H1 (cell line): ENCODE measurements around the gene CRTAP. TPM values are rescaled to one million over a fixed set of nuclear protein-coding genes. Genes with fewer than 3 reads are reported as not detected.

Source experiments
- CTCF ChIA-PET: fragments of 300-600 bp; sonication (Branson Sonifier 250); formaldehyde crosslinking; loops from one replicate; lab custom pipeline; 2021; ENCODE audit not compliant: partially characterized antibody; lab: Charles Lee
- POLR2A ChIA-PET: fragments of 300-600 bp; sonication (Branson Sonifier 250); formaldehyde crosslinking; loops from one replicate; lab custom pipeline; 2021; ENCODE audit warnings: inconsistent platforms; ENCODE audit not compliant: partially characterized antibody; lab: Charles Lee
- DNase-seq, 2 experiments: peaks; one replicate each; pipeline versions ENCODE4 v3.0.0 to v3.0.0-alpha.2; 2010 to 2022; ENCODE audit warnings: low spot score in 2 of 2, low read depth in 1 of 2, mixed read lengths in 1 of 2
- FAIRE-seq: peaks from 2 replicates; lab custom pipeline; 2011; peaks lifted over from hg19 to GRCh38; lab: Jason Lieb, UNC
- H2AFZ ChIP-seq: 2 replicates; pipeline ENCODE4 v1.8.1; 2012; ENCODE audit warnings: low read length, inconsistent platforms
- H2AK5ac ChIP-seq: 2 replicates; pipeline ENCODE4 v1.6.1; 2013; ENCODE audit warnings: low read depth, low read length
- H2BK120ac ChIP-seq: replicated peaks from 2 replicates; pipeline ENCODE3; 2013; ENCODE audit warnings: low read depth, low read length, inconsistent platforms
- H2BK12ac ChIP-seq: 2 replicates; pipeline ENCODE4 v1.6.1; 2013; ENCODE audit warnings: low read depth, low read length
- H2BK15ac ChIP-seq: 2 replicates; pipeline ENCODE4 v1.6.1; 2013; ENCODE audit warnings: low read length
- H2BK20ac ChIP-seq: 2 replicates; pipeline ENCODE4 v1.6.1; 2013; ENCODE audit warnings: low read length
- H2BK5ac ChIP-seq: 2 replicates; pipeline ENCODE4 v1.6.1; 2013; ENCODE audit warnings: low read depth, low read length
- H3K14ac ChIP-seq: 2 replicates; pipeline ENCODE4 v1.6.1; 2013; ENCODE audit warnings: inconsistent platforms; ENCODE audit not compliant: insufficient read length
- H3K18ac ChIP-seq: 2 replicates; pipeline ENCODE4 v1.6.1; 2013; ENCODE audit warnings: low read length; ENCODE audit errors: extremely low read depth
- H3K23ac ChIP-seq: 2 replicates; pipeline ENCODE4 v1.6.1; 2013; ENCODE audit warnings: inconsistent platforms; ENCODE audit not compliant: insufficient read length
- H3K23me2 ChIP-seq: 2 replicates; pipeline ENCODE4 v1.6.1; 2013; ENCODE audit warnings: low read depth, low read length
- H3K27ac ChIP-seq: 2 replicates; pipeline ENCODE4 v1.6.1; 2011; ENCODE audit warnings: low read depth, low read length, inconsistent platforms
- H3K27me3 ChIP-seq, 4 experiments: replicated peaks in 1 of 4; 1 replicate in 1 of 4; 2 replicates in 3 of 4; pipeline versions ENCODE4 v1.6.1 to v1.8.1; 2011 to 2013; ENCODE audit warnings: low read length in 3 of 4, mild to moderate bottlenecking in 3 of 4, inconsistent platforms in 2 of 4, mixed read lengths in 2 of 4, moderate library complexity in 1 of 4; ENCODE audit not compliant: control insufficient read depth in 3 of 4, insufficient read depth in 3 of 4; ENCODE audit errors: extremely low read depth in 1 of 4
- H3K36me3 ChIP-seq, 4 experiments: 2 replicates each; pipeline versions ENCODE4 v1.6.1 to v1.8.1; 2011 to 2013; ENCODE audit warnings: mild to moderate bottlenecking in 4 of 4, low read length in 3 of 4, moderate library complexity in 2 of 4, control low read depth in 1 of 4, inconsistent platforms in 1 of 4; ENCODE audit not compliant: insufficient read depth in 4 of 4, control insufficient read depth in 2 of 4
- H3K4ac ChIP-seq: replicated peaks from 2 replicates; pipeline ENCODE3; 2013; ENCODE audit warnings: low read length, low read depth, mixed read lengths, inconsistent platforms; ENCODE audit not compliant: insufficient read length
- H3K4me1 ChIP-seq, 4 experiments: replicated peaks in 1 of 4; 1 replicate in 1 of 4; 2 replicates in 3 of 4; pipeline versions ENCODE4 v1.6.1 to v1.8.1; 2011 to 2013; ENCODE audit warnings: low read length in 3 of 4, inconsistent platforms in 2 of 4, mixed read lengths in 1 of 4; ENCODE audit not compliant: insufficient read depth in 4 of 4, control insufficient read depth in 3 of 4
- H3K4me2 ChIP-seq, 2 experiments: 2 replicates each; pipeline versions ENCODE4 v1.6.1 to v1.8.1; 2011 to 2013; ENCODE audit warnings: low read depth in 2 of 2, low read length in 2 of 2, control low read depth in 1 of 2, inconsistent platforms in 1 of 2, mild to moderate bottlenecking in 1 of 2; ENCODE audit not compliant: insufficient read depth in 1 of 2
- H3K4me3 ChIP-seq, 4 experiments: fragments of 200-600, 300-600 bp in 1 of 4; sonication (generic), shearing (Covaris generic), sonication (Bioruptor Twin) in 1 of 4; 2 replicates each; pipeline versions ENCODE4 v1.5.1 to v1.8.1; 2011 to 2016; ENCODE audit warnings: low read length in 4 of 4, low read depth in 3 of 4, control low read depth in 2 of 4, inconsistent platforms in 2 of 4, mild to moderate bottlenecking in 2 of 4, mixed read lengths in 1 of 4, moderate library complexity in 1 of 4; ENCODE audit not compliant: insufficient read depth in 2 of 4; ENCODE audit errors: extremely low read depth in 1 of 4
- H3K56ac ChIP-seq: replicated peaks from 2 replicates; pipeline ENCODE3; 2013; ENCODE audit warnings: low read depth, mild to moderate bottlenecking, mixed read lengths, low read length, inconsistent platforms; ENCODE audit not compliant: insufficient read length
- H3K79me1 ChIP-seq: 2 replicates; pipeline ENCODE4 v1.6.1; 2013; ENCODE audit warnings: low read depth, low read length, control low read depth
- H3K79me2 ChIP-seq, 2 experiments: 2 replicates each; pipeline versions ENCODE4 v1.6.1 to v1.8.1; 2012 to 2013; ENCODE audit warnings: low read length in 2 of 2, mild to moderate bottlenecking in 2 of 2, inconsistent platforms in 1 of 2; ENCODE audit not compliant: insufficient read depth in 2 of 2, control insufficient read depth in 1 of 2
- H3K9ac ChIP-seq, 4 experiments: replicated peaks in 1 of 4; 1 replicate in 1 of 4; 2 replicates in 3 of 4; pipeline versions ENCODE4 v1.6.1 to v1.8.1; 2011 to 2013; ENCODE audit warnings: low read depth in 3 of 4, low read length in 3 of 4, control low read depth in 2 of 4, mild to moderate bottlenecking in 2 of 4, moderate library complexity in 2 of 4, inconsistent platforms in 1 of 4; ENCODE audit errors: extremely low read depth in 1 of 4
- H3K9me3 ChIP-seq, 2 experiments: 2 replicates each; pipeline versions ENCODE4 v1.6.1 to v1.8.1; 2012 to 2013; ENCODE audit warnings: mild to moderate bottlenecking in 2 of 2, moderate library complexity in 2 of 2, control low read depth in 1 of 2, inconsistent platforms in 1 of 2, low read depth in 1 of 2, low read length in 1 of 2, mixed read lengths in 1 of 2; ENCODE audit not compliant: insufficient read depth in 2 of 2
- H4K20me1 ChIP-seq, 2 experiments: replicated peaks in 1 of 2; 2 replicates each; pipeline versions ENCODE3 to v1.8.1; 2011 to 2013; ENCODE audit warnings: inconsistent platforms in 2 of 2, low read length in 2 of 2, mild to moderate bottlenecking in 1 of 2; ENCODE audit not compliant: insufficient read depth in 2 of 2, control insufficient read depth in 1 of 2
- H4K5ac ChIP-seq: 2 replicates; pipeline ENCODE4 v1.6.1; 2013; ENCODE audit warnings: low read length, low read depth, mixed read lengths, inconsistent platforms; ENCODE audit not compliant: insufficient read length
- H4K8ac ChIP-seq: 2 replicates; pipeline ENCODE4 v1.8.0; 2013; ENCODE audit warnings: mild to moderate bottlenecking, moderate library complexity, low read length, inconsistent platforms; ENCODE audit not compliant: insufficient read depth; ENCODE audit errors: extremely low read depth
- H4K91ac ChIP-seq: replicated peaks from 2 replicates; pipeline ENCODE3; 2013; ENCODE audit warnings: low read length, mixed read lengths, inconsistent platforms; ENCODE audit not compliant: insufficient read length
- BRCA1 ChIP-seq: IDR thresholded peaks from 2 replicates; pipeline ENCODE4 v1.6.1; 2012; ENCODE audit warnings: low read depth, low read length, improper control_type of control experiment
- CBX8 ChIP-seq: fragments of 300-800, 300-1000 bp; sonication (generic); IDR thresholded peaks from 2 replicates; pipeline ENCODE4 v1.7.1; 2016; ENCODE audit warnings: low read depth, low read length, borderline replicate concordance
- CHD2 ChIP-seq: IDR thresholded peaks from 2 replicates; pipeline ENCODE4 v1.6.1; 2012; ENCODE audit warnings: low read length, improper control_type of control experiment
- CREB1 ChIP-seq: IDR thresholded peaks from 2 replicates; pipeline ENCODE4 v1.6.1; 2012; ENCODE audit warnings: inconsistent platforms
- GABPA ChIP-seq: IDR thresholded peaks from 2 replicates; pipeline ENCODE4 v1.6.1; 2011; ENCODE audit warnings: mild to moderate bottlenecking, low read length, moderate library complexity, borderline replicate concordance; ENCODE audit not compliant: insufficient read depth
- HDAC2 ChIP-seq, 2 experiments: fragments of 300-600 bp in 1 of 2; sonication (generic) in 1 of 2; IDR thresholded peaks; 2 replicates each; pipeline ENCODE4 v1.6.1; 2011 to 2012; ENCODE audit warnings: low read depth in 2 of 2, low read length in 2 of 2, mild to moderate bottlenecking in 2 of 2, moderate library complexity in 2 of 2, borderline replicate concordance in 1 of 2, inconsistent platforms in 1 of 2
- JUN ChIP-seq: IDR thresholded peaks from 2 replicates; pipeline ENCODE4 v1.6.1; 2011; ENCODE audit warnings: low read depth, mild to moderate bottlenecking, improper control_type of control experiment, low read length
- PHF8 ChIP-seq: fragments of 200-600 bp; sonication (generic); conservative IDR thresholded peaks from 2 replicates; pipeline ENCODE4 v1.7.1; 2012; ENCODE audit warnings: low read depth, mild to moderate bottlenecking, inconsistent platforms, low read length, moderate library complexity
- POU5F1 ChIP-seq: IDR thresholded peaks from 2 replicates; pipeline ENCODE4 v1.6.1; 2011; ENCODE audit warnings: low read depth, mild to moderate bottlenecking, low read length, moderate library complexity
- SIRT6 ChIP-seq: IDR thresholded peaks from one replicate; pipeline ENCODE4 v1.7.1; 2012; ENCODE audit warnings: low read length, inconsistent platforms
- SP2 ChIP-seq: IDR thresholded peaks from 2 replicates; pipeline ENCODE4 v1.6.1; 2012; ENCODE audit warnings: mild to moderate bottlenecking, low read length, inconsistent platforms
- SUZ12 ChIP-seq: fragments of 200-600 bp; sonication (generic); IDR thresholded peaks from 2 replicates; pipeline ENCODE4 v1.6.1; 2012; ENCODE audit warnings: mild to moderate bottlenecking, inconsistent platforms, low read length, moderate library complexity, mixed read lengths
- TCF12 ChIP-seq: IDR thresholded peaks from 2 replicates; pipeline ENCODE4 v1.6.1; 2011; ENCODE audit warnings: low read depth, mild to moderate bottlenecking, low read length
- YY1 ChIP-seq: IDR thresholded peaks from 2 replicates; pipeline ENCODE4 v1.6.1; 2011; ENCODE audit warnings: low read depth, mild to moderate bottlenecking, low read length
- WGBS, 2 experiments: shearing (Covaris generic) in 1 of 2; methylation state at CpG; one replicate each; pipeline versions ENCODE4 v1.1.6 to v1.1.7; 2013 to 2015; ENCODE audit warnings: low lambda C conversion rate in 2 of 2, mixed read lengths in 2 of 2, inconsistent platforms in 1 of 2, low coverage in 1 of 2, missing lambda C conversion rate in 1 of 2; ENCODE audit not compliant: insufficient replicate concordance in 2 of 2, insufficient coverage in 1 of 2, insufficient read length in 1 of 2; ENCODE audit errors: extremely low coverage in 1 of 2, missing lambda C conversion rate in 1 of 2; 5-methylcytosine and 5-hydroxymethylcytosine counted together
- polyA plus RNA-seq, 7 experiments: library from polyadenylated mRNA; depleted of rRNA in 3 of 7; stranded (reverse) in 5 of 7; unstranded in 2 of 7; fragments of >200 nt in 5 of 7; fragments of 200-250 nt in 2 of 7; gene quantifications; 1 replicate in 5 of 7; 2 replicates in 1 of 7; 4 replicates in 1 of 7; pipeline versions ENCODE4 v1.2.1 to v1.2.3, GENCODE V29; 2011 to 2013; ENCODE audit warnings: missing spikeins in 2 of 7, mixed read lengths in 2 of 7
- total RNA-seq: library from RNA; stranded (reverse); fragmentation: NEBNext Ultra II Directional; extraction: Animal tissue kit (Norgen Biotek cat#: 25700); gene quantifications from 2 replicates; pipeline ENCODE4 v1.2.1, GENCODE V29; 2021
- TF ChIP-seq, protein P1 (sequence below): IDR thresholded peaks from 2 replicates; pipeline ENCODE4 v1.6.1; 2012; ENCODE audit warnings: inconsistent platforms

CRTAP gene
- total and polyA plus RNA-seq, 2 of the 8 experiments (the other 6 are each of a cell fraction or from before 2014, with no cell fraction given) = 159 to 188 TPM

DNA sequence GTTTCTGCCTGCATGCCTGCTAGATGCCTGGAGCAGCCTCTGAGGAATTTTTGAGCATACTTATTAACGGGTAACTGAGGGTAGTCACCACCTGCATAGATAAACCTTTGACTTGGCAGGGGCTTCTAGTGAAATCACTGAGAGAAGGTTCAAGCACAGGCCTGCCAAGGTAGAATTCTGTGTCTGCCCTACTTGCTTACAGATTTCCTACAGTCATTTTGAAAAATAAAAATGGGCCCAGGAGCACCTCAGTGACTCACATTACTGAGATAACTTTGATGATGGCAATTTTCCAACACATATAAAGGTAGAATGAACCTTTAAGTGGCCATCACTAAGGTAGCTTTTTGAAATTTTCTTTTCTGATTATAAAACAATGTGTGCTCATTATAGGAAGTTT, 10.8 kb downstream of the CRTAP start:
- no peak overlapping the region for H3K4me3 ChIP-seq
- no peak overlapping the region for H4K8ac ChIP-seq
- WGBS, 2 experiments = 93% methylated on average over 1 of the region's 1 CpG; no CpG with 5 or more reads in 1 of the 2 experiments
- no peaks in the 10 kb centered on the region for H3K79me1 ChIP-seq
- no peak overlapping the region for H4K5ac ChIP-seq
- H3K27me3 ChIP-seq = no peaks in the 10 kb centered on the region
- H3K56ac ChIP-seq = no peak overlapping the region
- H2BK120ac ChIP-seq = no peak overlapping the region
- FAIRE-seq (no peak), DNase-seq (no peak)
- ChIA-PET POLR2A (no interaction called here), CTCF (interaction anchor here (1.6 kb wide), 1 partner anchor 19 kb away, joined by 7 read pairs; no protein-coding TSS in a partner anchor)
- H3K18ac ChIP-seq = no peak overlapping the region
- no peaks in the 10 kb centered on the region for H3K79me2 ChIP-seq
- no peak overlapping the region for H3K4ac ChIP-seq
- no peak overlapping the region for H3K23ac ChIP-seq
- H3K36me3 ChIP-seq = peaks cover 7 to 27% (median 15%) of the 10 kb centered on the region in 4 experiments; a peak in 7 of 8 replicates
- no peak overlapping the region for H2AK5ac ChIP-seq
- H2BK20ac ChIP-seq = no peak overlapping the region
- H3K27ac ChIP-seq = no peak overlapping the region
- no peaks in the 10 kb centered on the region for H3K23me2 ChIP-seq
- no peak overlapping the region for H2BK5ac ChIP-seq
- no peaks in the 10 kb centered on the region for H3K9me3 ChIP-seq
- no peak overlapping the region for H2BK15ac ChIP-seq
- H3K14ac ChIP-seq = no peak overlapping the region
- H4K91ac ChIP-seq = no peak overlapping the region
- no peaks in the 10 kb centered on the region for H3K4me1 ChIP-seq
- H2BK12ac ChIP-seq = no peak overlapping the region
- H4K20me1 ChIP-seq = no peaks in the 10 kb centered on the region
- no peak overlapping the region for H3K4me2 ChIP-seq
- H2AFZ ChIP-seq = no peak overlapping the region
- no peak overlapping the region for H3K9ac ChIP-seq
- TF ChIP-seq YY1 (no peak), BRCA1 (no peak), HDAC2 (IDR thresholded peaks at IDR 0.05; ENCODE audit: borderline replicate concordance in 1 of 2, low read depth in 2 of 2, low read length in 2 of 2) (no peak), CBX8 (no peak), PHF8 (no peak), SP2 (no peak), SUZ12 (no peak), CREB1 (no peak), POU5F1 (no peak), CHD2 (no peak), TCF12 (no peak), SIRT6 (no peak), GABPA (no peak), JUN (no peak)
- TF ChIP-seq, protein P1, sequence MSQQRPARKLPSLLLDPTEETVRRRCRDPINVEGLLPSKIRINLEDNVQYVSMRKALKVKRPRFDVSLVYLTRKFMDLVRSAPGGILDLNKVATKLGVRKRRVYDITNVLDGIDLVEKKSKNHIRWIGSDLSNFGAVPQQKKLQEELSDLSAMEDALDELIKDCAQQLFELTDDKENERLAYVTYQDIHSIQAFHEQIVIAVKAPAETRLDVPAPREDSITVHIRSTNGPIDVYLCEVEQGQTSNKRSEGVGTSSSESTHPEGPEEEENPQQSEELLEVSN = no peak
